ENCODE measurements around the gene PTPN1.

DNA sequence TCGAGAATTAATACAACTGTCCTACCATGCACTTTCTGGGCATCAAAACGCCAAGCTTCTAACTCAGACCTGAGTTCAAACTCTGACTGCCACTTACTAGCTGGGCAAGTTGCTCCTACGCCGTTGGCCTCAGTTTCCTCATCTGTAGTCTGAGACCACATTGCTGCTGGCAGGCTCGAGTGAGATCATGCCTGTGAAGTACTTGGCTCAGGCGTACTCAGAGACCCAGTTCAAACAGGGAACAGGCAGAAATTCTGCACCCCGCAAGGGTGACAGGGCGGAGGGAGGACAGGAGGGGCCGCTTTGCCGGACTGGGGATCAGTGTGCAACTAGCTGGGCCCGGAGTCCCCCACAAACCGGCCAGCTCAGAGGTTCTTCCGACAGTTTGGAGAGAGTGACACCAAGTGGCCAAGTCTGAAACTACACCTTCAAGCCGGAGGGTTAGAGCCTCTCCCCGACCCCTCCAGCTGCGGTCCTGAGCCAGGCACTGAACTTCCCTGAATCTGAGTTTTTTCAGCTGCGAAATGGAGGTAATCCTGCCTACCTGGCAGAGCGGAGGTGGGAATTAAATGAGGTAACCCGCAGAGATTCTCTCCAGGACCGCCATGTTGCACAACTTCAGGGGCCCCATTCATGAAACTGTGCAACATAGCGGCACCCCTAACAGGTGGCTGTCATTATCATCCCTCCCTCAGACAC, 46.0 kb upstream of the PTPN1 start:
- TF ChIP-seq POLR2AphosphoS5 (IDR thresholded peaks at IDR 0.05; ENCODE audit: low read length) = no peak
- no peak for TF ChIP-seq BRCA1 (IDR thresholded peaks at IDR 0.05; ENCODE audit: low read depth, low read length)
- no peak for TF ChIP-seq NFIC (IDR thresholded peaks at IDR 0.05; ENCODE audit: low read depth, low read length)

Measured in GM12878 (cell line).